A673 (cell line): Measurements from ENCODE around the gene RGPD8. TPM values are rescaled to one million over a fixed set of nuclear protein-coding genes. Genes with fewer than 3 reads are reported as not detected.

Source experiments
- BruUV-seq: library from RNA; stranded (reverse); fragments of 400-500 nt; replicated peaks from 2 replicates; lab custom pipeline; 2021; lab: Mats Ljungman, UMichigan
- CTCF ChIA-PET: fragments of 300-600 bp; sonication (Branson Sonifier 250); formaldehyde crosslinking; loops from one replicate; lab custom pipeline; 2022; ENCODE audit warnings: antibody characterized with exemption; lab: Charles Lee
- POLR2A ChIA-PET: fragments of 300-600 bp; sonication (Branson Sonifier 250); formaldehyde crosslinking; loops from one replicate; lab custom pipeline; 2022; ENCODE audit warnings: antibody characterized with exemption; ENCODE audit not compliant: low non-redundant PET; lab: Charles Lee
- DNase-seq: peaks from one replicate; pipeline ENCODE4 v3.0.0-alpha.2; 2015; ENCODE audit warnings: low spot score
- H3K27ac ChIP-seq: fragments of 200-600 bp; sonication (generic); 2 replicates; pipeline ENCODE4 v1.5.1; 2016; ENCODE audit warnings: mixed run types, low read depth, mild to moderate bottlenecking, mixed read lengths, antibody characterized with exemption, low read length; ENCODE audit not compliant: poor library complexity, severe bottlenecking
- H3K27me3 ChIP-seq: fragments of 200-600 bp; sonication (generic); replicated peaks from 2 replicates; pipeline ENCODE4 v1.6.1; 2017; ENCODE audit warnings: mixed run types, low read depth, mild to moderate bottlenecking, mixed read lengths, antibody characterized with exemption, low read length; ENCODE audit not compliant: insufficient read depth, poor library complexity
- H3K36me3 ChIP-seq: fragments of 200-600 bp; sonication (generic); 2 replicates; pipeline ENCODE4 v1.6.1; 2016; ENCODE audit warnings: mixed run types, mild to moderate bottlenecking, mixed read lengths, antibody characterized with exemption, low read length; ENCODE audit not compliant: insufficient read depth, poor library complexity, severe bottlenecking
- H3K4me1 ChIP-seq: fragments of 200-600 bp; sonication (generic); 2 replicates; pipeline ENCODE4 v1.6.1; 2017; ENCODE audit warnings: mixed run types, mild to moderate bottlenecking, mixed read lengths, antibody characterized with exemption, low read length; ENCODE audit not compliant: insufficient read depth, poor library complexity, severe bottlenecking
- H3K4me3 ChIP-seq: fragments of 200-600 bp; sonication (generic); 2 replicates; pipeline ENCODE4 v1.5.1; 2016; ENCODE audit warnings: low read depth, mixed run types, mild to moderate bottlenecking, mixed read lengths, low read length; ENCODE audit not compliant: poor library complexity, severe bottlenecking
- H3K9me3 ChIP-seq: fragments of 200-600 bp; sonication (generic); 2 replicates; pipeline ENCODE4 v1.6.1; 2016; ENCODE audit warnings: mixed run types, low read depth, mild to moderate bottlenecking, mixed read lengths, antibody characterized with exemption, low read length; ENCODE audit not compliant: poor library complexity, severe bottlenecking
- EZH2 ChIP-seq: fragments of 200-600 bp; sonication (generic); IDR thresholded peaks from 2 replicates; pipeline ENCODE4 v1.6.1; 2017; ENCODE audit warnings: borderline replicate concordance, low read depth, mild to moderate bottlenecking, mixed read lengths, antibody characterized with exemption, low read length; ENCODE audit not compliant: poor library complexity, severe bottlenecking
- intact Hi-C: fragments of 100-400 bp; cut with micrococcal nuclease; formaldehyde crosslinking; loops from one replicate; pipeline ENCODE4 v1.10.0; 2022; ENCODE audit not compliant: unreplicated experiment
- total RNA-seq: library from RNA; stranded (reverse); gene quantifications from 2 replicates; pipeline ENCODE4 v1.2.3, GENCODE V29; 2021
- TF ChIP-seq, protein P1 (sequence below): fragments of 300-800, 200-600 bp; sonication (generic); conservative IDR thresholded peaks from 2 replicates; pipeline ENCODE4 v1.5.1; 2017; ENCODE audit warnings: low read depth, mild to moderate bottlenecking, antibody characterized with exemption, low read length, moderate library complexity, mixed read lengths

Gene RGPD8
- total RNA-seq, 1 experiment from 2014 or later, result 19.9 TPM

DNA sequence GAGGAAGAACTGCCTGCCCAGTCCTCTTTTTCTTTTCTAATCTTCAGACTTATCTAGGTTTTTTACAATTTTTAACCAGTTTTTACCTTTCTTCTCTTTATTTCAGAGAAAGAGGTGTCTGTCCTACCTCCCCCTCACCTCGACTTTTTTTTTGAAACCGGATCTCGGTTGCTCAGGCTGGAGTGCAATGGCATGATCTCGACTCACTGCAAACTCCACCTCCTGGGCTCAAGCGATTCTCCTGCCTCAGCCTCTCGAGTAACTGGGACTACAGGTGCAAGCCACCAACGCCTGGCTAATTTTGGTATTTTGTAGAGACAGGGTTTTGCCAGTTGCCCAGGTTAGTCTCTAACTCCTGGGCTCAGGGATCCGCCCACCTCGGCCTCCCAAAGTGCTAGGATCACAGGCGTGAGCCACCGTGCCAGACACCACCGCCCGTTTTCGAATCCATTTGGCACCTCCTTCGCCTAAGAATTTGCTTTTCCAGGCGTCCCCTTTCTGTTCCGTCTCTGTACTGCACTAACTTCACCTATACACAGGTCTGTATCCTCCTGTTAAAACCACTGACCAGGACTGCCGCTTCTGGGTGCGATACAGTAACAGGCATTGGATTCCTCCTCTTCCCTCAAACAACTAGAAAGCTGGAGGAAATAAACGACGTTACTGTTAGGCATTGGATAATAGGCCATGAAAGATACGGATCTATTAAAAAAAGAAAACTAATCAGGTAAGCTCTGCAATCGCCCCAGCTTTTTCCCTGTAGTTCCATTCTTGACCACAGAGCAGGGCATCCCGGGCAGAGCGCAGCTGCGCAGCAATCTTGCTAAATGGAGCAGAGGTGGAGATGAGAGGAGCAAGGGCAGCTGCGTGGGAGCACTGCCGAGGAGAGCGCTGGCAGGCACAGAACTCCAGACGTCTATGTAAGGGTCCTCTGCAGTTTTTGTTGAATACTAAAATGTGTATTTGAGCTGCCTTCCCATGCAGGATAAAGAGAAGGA, 88.1 kb downstream of the RGPD8 start:
- BruUV-seq, result no TSS peak
- CTCF ChIA-PET, result no interaction called here
- TF ChIP-seq, protein P1, sequence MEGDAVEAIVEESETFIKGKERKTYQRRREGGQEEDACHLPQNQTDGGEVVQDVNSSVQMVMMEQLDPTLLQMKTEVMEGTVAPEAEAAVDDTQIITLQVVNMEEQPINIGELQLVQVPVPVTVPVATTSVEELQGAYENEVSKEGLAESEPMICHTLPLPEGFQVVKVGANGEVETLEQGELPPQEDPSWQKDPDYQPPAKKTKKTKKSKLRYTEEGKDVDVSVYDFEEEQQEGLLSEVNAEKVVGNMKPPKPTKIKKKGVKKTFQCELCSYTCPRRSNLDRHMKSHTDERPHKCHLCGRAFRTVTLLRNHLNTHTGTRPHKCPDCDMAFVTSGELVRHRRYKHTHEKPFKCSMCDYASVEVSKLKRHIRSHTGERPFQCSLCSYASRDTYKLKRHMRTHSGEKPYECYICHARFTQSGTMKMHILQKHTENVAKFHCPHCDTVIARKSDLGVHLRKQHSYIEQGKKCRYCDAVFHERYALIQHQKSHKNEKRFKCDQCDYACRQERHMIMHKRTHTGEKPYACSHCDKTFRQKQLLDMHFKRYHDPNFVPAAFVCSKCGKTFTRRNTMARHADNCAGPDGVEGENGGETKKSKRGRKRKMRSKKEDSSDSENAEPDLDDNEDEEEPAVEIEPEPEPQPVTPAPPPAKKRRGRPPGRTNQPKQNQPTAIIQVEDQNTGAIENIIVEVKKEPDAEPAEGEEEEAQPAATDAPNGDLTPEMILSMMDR, result 0 out of 2 replicates have a peak, but pooled peaks have one; percentile 13
- TF ChIP-seq EZH2, result no peak
- no peak overlapping the region for H3K4me3 ChIP-seq
- intact Hi-C loops, result no loop called here
- H3K27me3 ChIP-seq, result no peaks in the 10 kb centered on the region
- H3K36me3 ChIP-seq, result no peaks in the 10 kb centered on the region
- no peaks in the 10 kb centered on the region for H3K4me1 ChIP-seq
- no peak for DNase-seq
- POLR2A ChIA-PET, result no interaction called here
- no peak overlapping the region for H3K27ac ChIP-seq
- no peaks in the 10 kb centered on the region for H3K9me3 ChIP-seq

DNA sequence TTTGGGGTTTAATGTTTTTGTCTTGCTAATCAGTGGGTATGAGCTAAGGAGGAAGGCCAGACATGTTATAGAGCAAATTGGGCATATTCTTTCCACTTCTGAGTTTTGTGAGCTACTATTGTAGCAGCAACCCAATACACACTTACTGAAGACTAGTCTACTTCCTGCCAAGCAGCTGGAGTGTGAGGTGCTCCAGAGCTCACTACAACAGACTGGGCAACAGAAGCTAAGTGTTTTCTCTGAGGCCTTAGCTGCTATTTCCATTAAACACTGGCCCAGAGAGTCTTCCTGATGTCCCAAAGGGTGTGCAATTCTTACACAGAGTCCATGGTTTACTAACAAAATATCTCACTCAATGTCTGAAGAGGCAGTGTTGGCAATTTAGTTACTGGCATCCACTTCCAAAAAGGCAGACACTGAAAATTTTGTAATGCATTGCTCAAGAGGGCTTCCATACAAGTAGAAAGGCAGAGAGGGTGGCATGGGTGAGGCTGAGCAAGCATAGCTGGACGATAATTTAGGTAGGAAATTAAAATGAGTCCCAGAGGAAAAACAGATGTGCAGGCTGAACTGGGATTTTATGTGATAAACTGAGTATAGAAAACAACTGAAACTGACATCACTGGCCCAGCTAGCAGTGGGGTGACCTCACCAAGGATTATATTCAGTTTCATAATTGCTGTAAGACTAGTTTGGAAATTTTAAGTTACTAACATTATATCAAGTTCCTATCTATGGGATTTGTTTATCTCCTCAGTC, 89.4 kb downstream of the RGPD8 start:
- CTCF ChIA-PET, result interaction anchor here (0.6 kb wide), 1 partner anchor 149 kb away, joined by 4 read pairs; no protein-coding TSS in a partner anchor
- H3K27ac ChIP-seq, result no peak overlapping the region
- BruUV-seq, result no TSS peak
- no peaks in the 10 kb centered on the region for H3K4me1 ChIP-seq
- POLR2A ChIA-PET, result interaction anchor here (0.7 kb wide), 1 partner anchor 19 kb away, joined by 3 read pairs; no protein-coding TSS in a partner anchor
- intact Hi-C loops, result no loop called here
- H3K27me3 ChIP-seq, result no peaks in the 10 kb centered on the region
- H3K4me3 ChIP-seq, result no peak overlapping the region
- no peaks in the 10 kb centered on the region for H3K36me3 ChIP-seq
- DNase-seq, result no peak
- TF ChIP-seq, protein P1, result no peak
- TF ChIP-seq EZH2, result no peak
- no peaks in the 10 kb centered on the region for H3K9me3 ChIP-seq

- Histone ChIP-seq H3K4me1 (no peaks in the 10 kb centered on the region), H3K36me3 (no peaks in the 10 kb centered on the region), H3K27ac (no peak overlapping the region), H3K27me3 (no peaks in the 10 kb centered on the region), H3K9me3 (no peaks in the 10 kb centered on the region), H3K4me3 (no peak overlapping the region)
- BruUV-seq, result no TSS peak
- TF ChIP-seq, protein P1, result no peak
- TF ChIP-seq EZH2, result no peak
- CTCF ChIA-PET, result no interaction called here
- POLR2A ChIA-PET, result no interaction called here
- DNase-seq, result no peak
- intact Hi-C loops, result no loop called here
Measured at GRCh38 chr2:112342067-112342550, 91.3 kb downstream of the RGPD8 start.
